IPS-NIHi11 (cell line): ENCODE results near the gene TNFAIP2.
"Not testable (repeated sequence)": the region's sequence is repeated elsewhere in the genome, so short reads cannot be mapped to it uniquely, and the experiment has no call there.

Source experiments
- DNase-seq: peaks from one replicate; pipeline ENCODE4 v3.0.0; 2012; ENCODE audit warnings: mixed read lengths, low spot score

The TNFAIP2 gene

DNA sequence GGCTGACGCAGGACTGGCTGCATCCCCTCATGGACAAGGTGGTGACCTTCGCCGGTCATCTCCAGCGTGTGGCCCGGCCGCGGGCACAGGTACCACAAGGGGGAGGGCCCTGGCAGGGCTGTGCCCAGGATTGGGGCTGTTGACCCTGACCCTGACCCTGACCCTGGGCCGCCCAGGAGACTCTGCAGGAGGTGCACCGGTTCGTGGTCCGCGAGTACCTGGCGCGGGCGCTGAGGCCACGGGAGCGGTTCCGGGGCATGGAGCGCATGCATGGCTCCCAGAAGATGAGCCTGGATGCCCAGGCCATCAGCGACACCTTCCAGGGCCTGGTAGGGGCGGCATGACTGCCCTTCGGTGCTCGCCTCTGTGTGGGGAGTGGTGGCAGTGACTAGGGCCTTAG lies 15.8 kb upstream of the TNFAIP2 start:
- no peak for DNase-seq

DNA sequence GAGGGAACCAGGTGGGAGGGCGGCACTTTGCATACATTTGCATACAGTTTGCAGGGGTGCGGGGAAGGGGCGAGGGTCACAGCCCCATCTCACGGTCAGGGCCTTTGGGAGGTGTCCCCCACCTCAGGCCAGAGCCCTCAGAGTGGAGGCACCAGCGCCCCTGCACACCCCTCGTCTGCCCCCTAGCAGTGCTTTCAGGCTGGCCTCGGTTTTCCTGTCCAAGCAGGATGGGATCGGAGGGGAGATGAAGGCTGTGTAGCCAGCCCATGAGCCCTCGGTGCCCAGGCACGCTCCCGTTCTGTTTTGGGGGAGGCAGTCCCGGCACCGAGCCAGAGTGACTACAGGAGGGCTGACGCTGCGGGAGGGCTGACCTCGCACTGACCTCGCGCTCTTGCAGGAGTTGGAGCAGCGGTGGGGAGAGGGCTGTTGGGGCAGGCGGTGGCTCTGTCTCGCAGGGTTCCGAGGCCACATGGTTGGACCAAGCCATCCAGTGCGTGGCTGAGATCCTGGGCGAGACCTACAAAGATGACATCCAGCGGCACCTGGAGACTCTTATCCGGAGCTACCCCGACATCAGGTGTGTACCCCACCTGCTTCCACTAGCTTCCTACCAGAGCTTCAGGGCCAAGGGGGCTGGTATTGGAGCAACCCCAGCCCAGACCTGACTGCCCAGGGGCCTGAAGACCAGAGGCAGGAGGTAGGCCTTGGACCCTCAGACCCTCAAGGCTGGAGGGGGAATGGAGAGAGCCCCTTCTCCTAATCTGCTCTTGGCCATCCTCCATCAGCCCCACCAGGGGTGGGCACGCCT lies 15.1 kb upstream of the TNFAIP2 start:
- peak; percentile 28 for DNase-seq

DNA sequence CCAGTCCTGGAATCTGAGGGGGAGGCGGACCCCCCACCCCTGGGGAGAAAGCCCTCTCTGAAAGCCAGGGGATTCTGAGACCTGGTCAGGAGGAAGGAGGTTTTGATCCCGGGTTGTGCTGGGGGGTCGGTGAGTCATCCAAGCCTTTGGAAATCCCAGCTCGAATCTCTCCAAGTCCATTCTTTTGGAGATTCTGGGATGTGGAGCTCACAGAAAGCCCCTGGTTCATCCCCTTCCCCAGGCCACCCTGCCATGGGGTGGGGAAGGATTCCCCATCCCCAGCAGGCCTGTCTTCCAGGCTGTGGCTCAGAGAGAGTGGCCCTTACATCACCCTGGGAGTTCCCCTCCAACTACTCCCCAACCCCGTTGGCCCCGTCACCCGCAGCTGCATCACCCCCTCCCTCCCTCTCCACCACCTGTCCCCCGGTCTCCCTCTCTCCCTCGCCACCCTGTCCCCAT lies 14.5 kb upstream of the TNFAIP2 start:
- DNase-seq: peak; percentile 42

DNA sequence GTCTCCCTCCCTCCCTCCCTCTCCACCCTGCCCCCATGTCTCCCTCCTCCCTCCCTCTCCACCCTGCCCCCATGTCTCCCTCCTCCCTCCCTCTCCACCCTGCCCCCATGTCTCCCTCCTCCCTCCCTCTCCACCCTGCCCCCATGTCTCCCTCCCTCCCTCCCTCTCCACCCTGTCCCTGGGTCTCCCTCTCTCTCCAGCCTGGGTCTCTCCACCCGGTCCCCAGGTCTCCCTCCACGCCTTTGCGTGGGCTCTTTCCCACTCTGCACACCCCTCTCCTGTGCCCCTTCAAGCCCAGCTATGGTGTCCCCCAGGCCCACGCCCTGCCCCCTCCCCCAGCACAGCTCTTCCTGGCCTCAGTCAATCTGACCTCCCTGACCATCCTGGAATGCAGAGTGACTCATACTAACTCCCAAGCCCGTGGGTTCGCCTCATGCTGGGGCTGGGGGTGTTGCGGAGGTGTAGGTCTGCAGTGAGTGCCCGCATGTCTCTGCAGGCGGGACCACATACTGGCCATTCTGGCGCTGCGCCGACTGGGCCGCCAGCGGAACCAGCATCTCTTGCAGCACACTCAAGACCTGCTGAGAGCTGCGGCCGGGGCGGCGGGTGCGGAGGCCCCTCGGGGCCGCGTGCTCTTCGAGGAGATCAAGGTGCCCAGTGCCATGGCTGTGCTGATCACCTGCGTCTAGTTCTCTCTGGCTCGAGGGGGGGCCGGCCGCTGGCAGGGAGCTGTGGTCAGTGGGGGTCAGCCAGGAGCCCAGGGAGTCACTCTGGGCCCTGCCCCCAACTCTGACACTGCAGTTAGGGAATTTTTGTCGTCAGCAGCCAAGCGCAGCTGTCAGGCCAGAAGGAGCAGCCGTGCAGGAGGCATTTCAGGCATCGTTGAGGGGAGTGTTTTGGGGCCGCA lies 13.5 kb upstream of the TNFAIP2 start:
- DNase-seq: peak; percentile 56

DNA sequence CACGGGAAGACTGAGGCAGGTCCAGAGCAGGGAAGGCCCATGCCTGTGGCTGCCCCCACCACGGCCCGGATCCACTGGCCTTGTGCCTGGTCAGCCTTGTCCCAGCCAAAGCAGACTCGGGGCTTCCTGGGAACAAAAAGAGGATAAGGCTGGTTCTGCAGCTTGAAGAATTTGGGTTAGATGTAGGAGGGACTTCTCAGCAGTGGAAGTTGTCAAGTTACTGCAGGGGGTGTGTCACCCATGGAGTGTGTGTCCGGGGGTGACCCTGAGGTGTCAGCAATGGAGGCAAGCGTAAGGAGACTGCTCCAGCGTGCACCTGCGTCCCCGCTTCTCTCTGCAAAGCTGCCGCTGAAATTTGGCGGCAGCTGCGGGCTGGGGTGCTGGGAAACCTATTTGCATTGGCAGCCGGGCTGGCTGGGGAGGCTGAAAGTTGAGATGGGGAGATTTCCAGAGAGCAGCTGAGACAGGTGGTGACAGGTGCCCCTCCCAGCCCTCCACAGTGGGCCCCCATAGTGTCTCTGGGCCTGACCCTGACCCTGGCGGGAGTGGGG lies 12.5 kb upstream of the TNFAIP2 start:
- DNase-seq: no peak

DNA sequence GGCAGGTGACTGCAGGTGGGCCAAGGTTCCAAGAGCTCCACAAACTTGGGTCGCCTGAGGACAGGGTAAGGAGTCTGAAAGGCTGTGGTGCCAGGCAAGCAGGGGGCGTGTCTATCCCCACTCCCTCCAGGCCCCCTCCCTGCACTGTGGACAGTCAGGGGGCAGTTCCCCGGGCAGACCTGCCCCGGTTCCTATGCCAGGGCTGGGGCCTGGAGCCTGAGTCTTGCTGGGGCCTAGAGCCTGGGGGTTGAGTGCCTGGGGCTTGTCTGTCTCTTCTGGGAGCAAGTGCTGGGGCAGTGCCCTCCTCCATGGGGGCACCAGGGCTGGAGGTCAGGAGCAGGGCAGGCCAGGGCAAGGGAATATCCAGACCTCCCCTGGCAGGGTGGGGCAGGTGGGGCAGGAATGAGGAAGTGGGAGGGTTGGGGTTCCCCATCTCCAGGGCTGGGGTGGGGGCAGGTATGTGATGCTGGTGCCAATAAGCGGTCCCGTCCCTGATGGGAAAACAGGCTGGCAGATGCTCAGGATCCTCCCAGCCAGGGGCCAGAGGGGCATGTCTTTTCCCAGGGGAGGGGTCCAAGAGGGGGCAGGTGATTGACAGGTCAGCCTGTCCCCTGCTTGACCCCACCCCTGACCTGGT lies 11.9 kb upstream of the TNFAIP2 start:
- no peak for DNase-seq

DNA sequence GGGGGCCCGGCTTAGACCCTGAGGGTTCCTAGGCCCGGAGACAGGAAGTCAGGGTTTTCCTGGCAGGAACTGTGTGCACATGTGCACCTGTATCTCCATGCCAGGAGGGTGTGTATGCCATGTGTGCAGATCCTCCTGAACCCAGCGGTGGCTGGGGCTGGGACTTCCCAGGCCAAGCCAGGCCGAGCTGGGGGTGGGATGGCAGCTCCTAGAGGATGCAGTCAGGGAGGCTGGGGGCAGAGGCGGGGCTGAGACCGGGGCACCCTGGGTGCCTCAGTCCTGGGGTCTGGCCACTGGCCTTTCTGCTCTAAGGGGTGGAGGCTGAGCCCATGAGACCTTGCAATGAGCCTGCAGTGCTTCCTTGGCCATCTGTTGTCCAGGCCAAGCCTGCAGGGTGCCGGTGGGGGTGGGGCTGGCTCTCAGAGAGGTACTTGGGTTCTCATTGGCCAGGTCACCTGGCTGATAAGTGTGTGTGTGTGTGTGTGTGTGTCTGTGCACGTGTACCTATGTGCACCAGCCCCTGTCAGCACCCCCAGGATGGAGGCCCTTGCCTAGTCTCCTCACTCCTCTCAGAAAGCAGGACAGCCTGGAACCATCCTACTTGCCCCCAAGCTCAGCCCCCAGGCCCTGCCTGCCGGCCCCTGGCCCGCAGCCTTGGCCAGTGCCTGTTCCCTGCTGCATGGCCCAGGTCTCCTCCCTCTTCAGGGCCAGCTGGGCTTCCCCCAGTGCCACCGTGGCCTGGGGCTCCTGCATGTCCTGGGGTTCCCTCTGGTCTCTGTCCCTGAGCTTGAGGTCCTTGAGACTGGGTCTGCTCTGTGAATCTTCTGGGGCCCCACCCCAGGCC lies 10.6 kb upstream of the TNFAIP2 start:
- no peak for DNase-seq

DNA sequence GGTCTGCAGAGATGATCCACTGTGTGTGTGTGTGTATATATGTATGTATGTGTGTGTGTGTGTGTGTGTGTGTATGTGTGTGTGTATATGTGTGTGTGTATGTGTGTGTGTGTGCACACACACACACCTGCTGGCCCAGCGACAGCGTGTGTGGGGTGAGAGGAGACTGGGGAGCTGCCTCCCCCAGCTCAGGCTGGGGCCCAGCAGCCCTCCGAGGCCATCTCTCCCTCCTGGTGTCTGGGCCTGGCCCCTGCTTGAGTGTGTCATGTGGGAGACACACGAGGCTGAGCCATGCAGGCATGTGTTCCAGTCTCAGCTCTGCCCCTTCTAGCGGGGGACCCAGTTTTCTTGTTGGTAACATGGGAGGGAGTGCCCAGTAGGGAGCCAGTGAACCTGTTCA lies 10.0 kb upstream of the TNFAIP2 start:
- DNase-seq: no peak

DNA sequence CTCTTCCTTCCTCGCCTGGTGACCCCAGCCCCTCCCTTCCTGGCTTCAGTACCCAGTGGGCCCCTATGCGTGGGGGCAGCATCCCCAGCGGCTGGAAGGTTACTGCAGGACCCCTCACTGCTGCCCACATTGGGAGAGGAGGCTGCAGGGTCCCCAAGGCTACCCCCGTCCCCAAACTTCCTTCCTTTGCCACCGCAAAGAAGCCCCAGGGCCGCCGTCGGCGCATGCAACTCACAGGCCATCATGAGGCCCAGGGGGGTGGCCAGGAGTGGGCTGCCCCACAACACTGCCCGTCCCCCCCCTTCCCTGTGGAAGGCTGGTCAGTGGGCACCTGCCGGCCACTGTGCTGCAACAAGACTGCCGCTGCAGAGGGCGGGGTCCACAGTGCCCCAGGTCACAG lies 9.5 kb upstream of the TNFAIP2 start:
- DNase-seq: no peak

DNA sequence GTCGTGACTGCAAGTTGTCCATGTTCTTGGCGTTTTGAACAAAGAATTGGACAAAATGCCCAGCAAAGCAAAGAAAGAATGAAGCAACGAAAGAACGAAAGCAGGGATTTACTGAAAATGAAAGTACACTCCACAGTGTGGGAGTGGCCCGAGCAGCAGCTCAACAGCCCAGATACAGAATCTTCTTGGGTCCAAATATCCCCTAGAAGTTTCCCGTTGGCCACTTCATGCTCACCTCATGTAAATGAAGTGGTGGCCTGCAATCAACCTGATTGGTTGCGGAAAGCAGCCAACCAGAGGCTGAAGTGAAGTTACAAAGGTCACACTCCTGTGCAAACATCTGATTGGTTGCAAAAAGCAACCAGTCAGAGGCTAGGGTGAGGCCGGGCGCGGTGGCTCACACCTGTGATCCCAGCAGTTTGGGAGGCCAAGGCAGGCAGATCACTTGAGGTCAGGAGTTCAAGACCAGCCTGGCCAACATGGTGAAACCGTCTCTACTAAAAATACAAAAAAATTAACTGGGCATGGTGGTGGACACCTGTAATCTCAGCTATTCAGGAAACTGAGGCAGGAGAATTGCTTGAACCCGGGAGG lies 8.1 kb upstream of the TNFAIP2 start:
- not testable (repeated sequence) for DNase-seq

DNA sequence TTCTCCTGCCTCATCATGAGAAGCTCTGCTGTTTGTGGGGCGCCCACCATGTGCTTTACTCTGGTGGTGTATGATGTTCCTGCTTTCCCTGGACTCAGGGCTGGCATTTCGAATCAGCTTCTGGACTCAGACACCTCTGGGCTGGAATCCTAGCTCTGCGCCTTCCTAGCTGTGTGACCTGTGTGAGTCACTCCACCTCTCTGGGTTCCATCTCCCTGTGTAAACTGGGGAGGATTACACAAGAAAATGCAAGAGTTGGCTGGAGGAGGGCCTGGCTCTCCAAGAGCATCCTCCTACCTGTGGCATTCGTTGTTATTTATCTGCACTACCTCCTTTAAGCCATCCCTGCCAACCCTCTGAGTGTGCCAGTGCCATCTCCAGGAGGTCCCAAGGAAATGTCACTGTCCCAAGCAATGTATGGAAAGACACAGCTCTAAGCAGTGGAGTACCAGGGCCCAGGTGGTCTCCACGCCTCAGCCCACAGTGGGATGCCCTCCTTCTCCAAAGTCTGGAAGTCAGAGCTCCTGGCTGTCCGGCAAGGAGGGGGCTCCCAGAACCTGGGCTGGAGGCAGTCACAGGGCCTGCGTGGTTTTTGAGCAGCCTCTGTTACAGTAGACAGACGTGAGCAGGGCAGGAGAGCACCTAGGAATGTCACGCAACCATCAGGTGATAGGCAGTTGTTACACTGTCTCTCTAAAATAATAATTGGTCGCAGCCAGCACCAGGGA lies 7.3 kb upstream of the TNFAIP2 start:
- no peak for DNase-seq

DNA sequence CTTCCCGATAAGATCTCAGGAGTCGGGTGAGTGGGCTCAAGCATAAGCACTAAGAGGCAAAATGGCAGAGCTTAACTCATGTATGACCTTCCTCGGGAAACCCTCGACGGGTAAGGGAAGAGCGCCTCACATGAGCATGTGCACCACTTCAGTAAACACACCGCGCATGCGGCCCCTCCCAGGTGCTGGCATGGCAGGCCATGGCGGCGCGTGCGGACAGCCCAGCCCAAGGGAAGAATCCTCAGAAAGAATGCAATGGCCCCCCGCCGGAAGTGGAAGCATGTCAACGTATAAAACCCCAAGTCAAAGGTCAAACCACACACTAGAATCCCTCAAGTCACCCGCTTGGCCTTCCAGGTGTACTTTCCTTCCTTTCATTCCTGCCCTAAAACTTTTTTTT lies 6.6 kb upstream of the TNFAIP2 start:
- DNase-seq: no peak

DNA sequence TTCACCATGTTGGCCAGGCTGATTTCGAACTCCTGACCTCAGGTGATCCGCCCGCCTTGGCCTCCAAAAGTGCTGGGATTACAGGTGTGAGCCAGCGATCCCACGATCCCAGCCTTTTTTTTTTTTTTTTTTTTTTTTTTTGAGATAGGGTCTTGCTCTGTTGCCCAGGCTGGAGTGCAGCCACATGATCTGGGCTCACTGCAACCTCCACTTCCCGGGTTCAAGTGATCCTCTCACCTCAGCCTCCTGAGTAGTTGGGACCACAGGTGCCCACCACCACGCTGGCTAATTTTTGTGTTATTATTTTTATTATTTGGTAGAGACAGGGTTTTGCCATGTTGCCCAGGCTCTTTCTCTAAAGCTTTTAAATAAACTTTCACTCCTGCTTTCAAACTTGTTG lies 5.8 kb upstream of the TNFAIP2 start:
- DNase-seq: not testable (repeated sequence)

DNA sequence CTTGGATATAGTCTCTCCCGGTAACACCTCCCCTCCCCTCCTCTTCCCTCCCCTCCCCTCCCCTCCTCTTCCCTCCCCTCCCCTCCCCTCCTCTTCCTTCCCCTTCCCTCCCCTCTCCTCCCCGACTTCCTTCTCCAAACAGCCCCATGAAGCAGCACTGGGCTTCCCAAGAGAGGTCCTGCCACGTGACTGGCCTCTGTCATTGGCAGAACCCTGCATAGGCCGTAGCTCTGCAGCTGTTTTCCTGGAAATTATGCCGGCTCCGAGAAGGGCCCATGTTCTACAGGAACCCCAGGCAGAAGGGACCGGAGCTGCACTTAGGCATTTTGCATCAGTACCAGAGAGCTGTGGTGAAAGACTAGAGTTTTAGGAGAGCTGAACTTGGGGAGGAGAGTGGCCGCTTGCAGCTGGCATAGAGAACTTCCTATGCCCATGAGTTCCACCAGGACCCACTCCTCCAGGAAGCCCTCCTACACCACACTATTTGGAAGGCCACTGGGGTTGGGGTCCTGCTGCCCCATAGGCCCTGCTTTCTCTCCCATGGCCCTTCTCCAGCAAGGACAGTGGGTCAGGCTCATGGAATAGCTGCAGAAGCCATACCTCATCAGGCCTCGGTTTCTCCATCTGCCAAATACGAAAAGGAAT lies 5.1 kb upstream of the TNFAIP2 start:
- DNase-seq: no peak

DNA sequence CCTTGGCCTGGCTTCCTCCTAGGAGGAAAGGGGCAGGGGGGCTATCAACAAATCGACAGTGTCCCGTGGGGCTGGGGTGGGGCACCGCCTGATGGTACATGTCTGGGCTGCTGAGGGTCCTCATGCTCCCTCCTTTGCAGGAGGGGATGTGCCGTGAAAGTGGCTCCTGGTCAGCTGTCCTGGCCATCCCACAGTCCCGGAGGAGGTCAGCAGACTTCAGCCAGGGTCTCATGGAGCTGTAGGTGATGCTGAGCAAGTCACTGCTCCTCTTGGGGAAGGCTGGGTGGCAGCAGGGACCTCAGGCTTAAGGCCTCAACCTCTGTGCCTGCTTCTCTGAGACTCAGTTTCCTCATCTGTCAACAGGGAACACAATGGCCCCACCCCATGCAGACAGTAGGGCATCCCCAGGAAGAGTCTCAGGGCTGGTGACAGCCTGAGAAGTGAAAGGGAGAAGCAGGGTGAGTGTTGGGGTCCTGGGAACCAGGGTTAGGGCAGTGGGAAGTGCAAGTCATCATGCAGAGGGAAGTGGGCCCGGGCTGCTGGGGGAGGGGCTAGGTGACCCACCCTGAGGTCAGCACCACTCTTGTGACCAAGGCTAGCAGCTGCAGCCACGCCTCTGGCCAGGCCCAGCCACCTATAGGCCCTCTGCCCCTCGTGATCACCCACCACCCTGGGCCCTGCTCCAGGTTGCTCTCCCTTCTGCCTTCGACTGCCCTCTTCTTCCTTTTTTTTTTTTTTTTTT lies 4.4 kb upstream of the TNFAIP2 start:
- DNase-seq: no peak

DNA sequence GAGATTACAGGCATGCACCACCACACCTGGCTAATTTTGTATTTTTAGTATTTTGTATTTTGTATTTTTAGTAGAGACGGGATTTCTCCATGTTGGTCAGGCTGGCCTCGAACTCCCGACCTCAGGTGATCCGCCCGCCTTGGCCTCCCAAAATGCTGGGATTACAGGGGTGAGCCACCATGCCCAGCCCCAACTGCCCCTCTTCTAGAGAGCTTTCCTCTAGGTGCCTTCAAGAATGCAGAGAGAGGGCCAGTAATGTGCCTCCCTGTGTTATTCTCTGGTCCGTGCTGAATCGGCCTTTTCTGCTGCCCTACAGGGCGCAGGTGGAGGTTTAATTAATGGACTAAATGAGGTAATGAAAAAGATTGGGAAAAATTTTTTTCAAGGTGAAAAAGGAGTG lies 3.7 kb upstream of the TNFAIP2 start:
- DNase-seq: not testable (repeated sequence)

DNA sequence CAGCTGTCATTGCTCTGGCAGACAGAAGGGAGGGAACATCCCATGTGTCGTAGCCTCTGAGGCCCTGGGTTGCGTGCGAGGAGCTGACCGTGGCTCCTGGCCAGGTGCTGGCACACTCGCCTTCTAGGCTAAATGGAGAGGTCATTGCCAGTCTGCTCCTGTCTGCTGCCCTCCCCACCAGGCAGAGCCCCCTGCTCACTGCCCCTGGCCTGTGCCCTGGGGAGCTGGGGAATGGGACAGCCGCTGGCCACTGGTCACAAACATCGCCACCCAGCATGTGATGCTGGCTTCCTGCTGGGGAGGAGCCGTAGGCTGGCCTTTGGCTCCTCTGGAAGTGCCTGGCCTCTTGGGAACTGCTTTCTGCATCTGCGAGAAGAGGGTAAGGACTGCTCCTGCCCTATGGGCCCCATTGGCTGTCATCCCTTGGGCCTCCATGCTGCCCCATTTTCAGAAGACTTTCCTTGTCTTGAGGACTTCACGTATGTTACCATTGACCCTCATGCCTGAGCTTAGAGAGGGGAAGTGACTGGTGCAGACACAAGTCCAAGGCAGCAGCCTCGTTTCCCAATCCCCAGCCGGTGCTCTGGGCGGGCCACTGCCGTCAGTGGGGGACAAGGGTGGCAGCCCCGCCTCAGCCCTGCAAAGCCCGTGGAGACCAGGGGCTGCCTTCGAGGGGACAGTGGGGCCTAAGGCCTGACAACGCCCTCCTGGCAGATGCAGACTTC lies 2.0 kb upstream of the TNFAIP2 start:
- no peak for DNase-seq

DNA sequence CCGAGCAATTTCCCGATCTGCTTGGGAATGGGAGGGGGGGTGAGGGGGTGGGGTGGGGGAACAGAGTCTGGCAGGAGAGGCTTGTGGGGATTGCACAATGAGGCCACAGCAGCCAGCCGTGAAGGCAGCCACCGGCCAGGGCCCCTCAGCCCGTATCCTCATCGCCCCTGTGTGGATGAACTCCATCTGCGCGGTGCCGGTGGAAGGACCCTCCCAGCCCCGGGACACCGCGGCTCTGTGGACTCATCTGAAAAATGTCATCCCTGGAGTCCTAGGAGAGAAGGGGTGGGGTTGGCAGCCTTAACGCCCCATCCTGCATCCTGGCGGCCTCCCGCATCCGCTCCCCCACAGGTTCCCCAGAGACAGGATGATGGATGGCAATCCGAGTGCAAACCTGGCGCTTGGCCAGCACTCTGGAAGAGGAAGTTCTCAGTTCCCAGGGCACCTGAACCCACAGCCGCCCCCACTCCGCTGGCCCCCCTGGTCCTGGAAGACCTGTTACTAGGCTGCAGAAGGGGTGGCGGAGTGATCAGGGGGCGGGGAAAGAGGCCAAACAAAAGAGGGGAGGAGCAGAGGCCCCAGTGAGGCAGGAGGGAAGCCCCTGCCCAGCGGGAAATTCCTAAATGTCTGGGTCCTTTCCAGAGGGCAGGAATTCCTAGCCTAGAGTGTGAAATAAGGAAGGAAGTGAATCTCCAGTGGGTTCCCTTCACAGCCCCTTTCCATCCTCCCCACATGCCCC lies 1.2 kb upstream of the TNFAIP2 start:
- peak; percentile 56 for DNase-seq
